ENCODE data around the gene PRKD2.

- TF ChIP-seq TAF1 (IDR thresholded peaks at IDR 0.05; ENCODE audit: low read depth, low read length) (no peak), POLR2A (IDR thresholded peaks at IDR 0.05; ENCODE audit: low read depth, low read length) (no peak)
Observed at GRCh38 chr19:46737298-46737654, 20.4 kb upstream of the PRKD2 start.

Measured in GM12891 (cell line).